ENCODE results near the gene TUSC2. TPM values are rescaled to one million over a fixed set of nuclear protein-coding genes. Genes with fewer than 3 reads are reported as not detected.

Gene TUSC2
- total and polyA plus RNA-seq, 2 donors = 4.5 to 48.5 TPM

DNA sequence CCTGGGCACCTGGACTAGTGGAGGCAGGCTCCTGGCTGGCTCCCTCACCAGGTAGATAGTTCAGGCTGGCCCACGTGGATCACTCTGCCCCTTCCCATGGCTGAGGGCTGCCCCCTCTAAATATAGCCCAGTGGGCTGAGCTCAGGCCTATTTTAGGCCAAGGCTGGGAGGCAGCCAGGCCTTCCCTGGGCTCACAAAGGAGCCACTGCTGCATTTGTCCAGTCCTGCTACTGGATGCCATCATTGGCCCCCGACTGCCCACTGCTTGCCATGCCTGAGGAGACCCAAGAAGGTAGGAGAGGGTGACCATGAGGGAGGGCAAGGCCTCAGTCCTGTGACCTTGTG is 49.2 kb downstream of the TUSC2 start, which contains the start of gene LSMEM2:
Gene LSMEM2, plus strand, starts transcription at position 208 of the 345 bp plus-strand sequence. Its CDS starts 27 bp downstream, at position 235.
- no peak for DNase-seq (ENCODE audit: extremely low spot score)
- 41% methylated on average over 2 of the region's 2 CpGs for whole genome bisulfite sequencing

DNA sequence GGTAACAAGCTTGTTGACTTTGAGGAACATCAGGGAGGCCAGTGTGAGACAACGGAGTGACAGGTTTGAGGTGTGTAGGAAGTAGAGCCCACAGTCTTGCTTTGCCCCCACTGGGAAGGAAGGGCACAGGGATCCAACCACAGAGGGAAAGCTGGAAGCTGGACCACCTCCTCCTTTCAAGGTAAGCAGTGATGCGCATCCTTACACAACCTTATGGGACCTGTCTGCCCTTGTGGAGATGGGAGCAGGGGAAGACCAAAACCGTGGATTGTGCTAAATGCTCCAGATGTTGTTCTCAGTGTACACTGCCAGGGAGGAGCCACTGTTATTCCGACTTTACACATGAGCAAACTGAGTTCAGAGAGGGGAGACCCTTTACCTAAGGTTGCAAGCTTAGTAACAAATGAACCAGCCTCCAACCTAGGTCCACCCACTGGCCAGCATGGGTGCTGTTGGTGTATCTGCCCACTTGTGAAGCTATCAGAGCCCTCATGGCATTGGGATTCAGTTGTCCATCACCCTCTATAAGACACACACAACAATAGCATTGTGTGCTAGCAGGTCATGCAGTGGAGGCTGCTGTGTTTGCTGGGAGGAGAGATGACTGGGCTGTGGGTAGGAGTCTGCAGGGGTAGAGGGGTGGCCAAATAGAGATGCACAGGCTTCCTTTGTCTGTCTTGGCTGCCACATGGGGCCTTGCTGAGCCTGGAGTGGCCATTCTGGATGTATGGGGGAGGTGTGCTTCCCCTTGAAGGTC is 49.7 kb downstream of the TUSC2 start:
- DNase-seq (ENCODE audit: extremely low spot score) = no peak
- Histone ChIP-seq H3K4me1 (ENCODE audit: insufficient read depth) (no peaks in the 10 kb centered on the region), H3K27ac (ENCODE audit: low read depth) (no peak overlapping the region), H3K36me3 (ENCODE audit: insufficient read depth) (no peaks in the 10 kb centered on the region), H3K4me3 (ENCODE audit: low read depth, low read length) (no peak overlapping the region)
- WGBS = 72% methylated on average over 4 of the region's 4 CpGs

More for the DNA sequence above, 49.2 kb downstream of the TUSC2 start, which contains the start of gene LSMEM2:
- Histone ChIP-seq H3K36me3 (ENCODE audit: insufficient read depth) (no peaks in the 10 kb centered on the region), H3K27ac (ENCODE audit: low read depth) (no peak within 1 kb of the TSS), H3K4me1 (ENCODE audit: insufficient read depth) (no peaks in the 10 kb centered on the region), H3K4me3 (ENCODE audit: low read depth, low read length) (no peak within 1 kb of the TSS)

DNA sequence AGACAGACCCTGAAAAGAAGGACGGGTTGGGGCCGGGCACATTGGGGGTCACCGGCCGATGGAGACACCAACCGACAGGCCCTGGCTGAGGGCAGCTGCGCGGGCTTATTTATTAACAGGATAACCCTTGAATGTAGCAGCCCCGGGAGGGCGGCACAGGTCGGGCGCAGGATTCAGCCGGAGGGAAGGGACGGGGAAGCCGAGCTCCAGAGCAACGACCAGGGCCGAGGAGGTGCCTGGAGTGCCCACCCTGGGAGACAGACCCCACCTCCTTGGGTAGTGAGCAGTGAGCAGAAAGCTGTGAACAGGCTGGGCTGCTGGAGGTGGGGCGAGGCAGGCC is 51.3 kb downstream of the TUSC2 start:
- whole genome bisulfite sequencing = 83% methylated on average over 17 of the region's 17 CpGs
- Histone ChIP-seq H3K4me3 (ENCODE audit: low read depth, low read length) (no peak overlapping the region), H3K4me1 (ENCODE audit: insufficient read depth) (no peaks in the 10 kb centered on the region), H3K27ac (ENCODE audit: low read depth) (no peak overlapping the region), H3K36me3 (ENCODE audit: insufficient read depth) (no peaks in the 10 kb centered on the region)
- DNase-seq (ENCODE audit: extremely low spot score) = no peak

DNA sequence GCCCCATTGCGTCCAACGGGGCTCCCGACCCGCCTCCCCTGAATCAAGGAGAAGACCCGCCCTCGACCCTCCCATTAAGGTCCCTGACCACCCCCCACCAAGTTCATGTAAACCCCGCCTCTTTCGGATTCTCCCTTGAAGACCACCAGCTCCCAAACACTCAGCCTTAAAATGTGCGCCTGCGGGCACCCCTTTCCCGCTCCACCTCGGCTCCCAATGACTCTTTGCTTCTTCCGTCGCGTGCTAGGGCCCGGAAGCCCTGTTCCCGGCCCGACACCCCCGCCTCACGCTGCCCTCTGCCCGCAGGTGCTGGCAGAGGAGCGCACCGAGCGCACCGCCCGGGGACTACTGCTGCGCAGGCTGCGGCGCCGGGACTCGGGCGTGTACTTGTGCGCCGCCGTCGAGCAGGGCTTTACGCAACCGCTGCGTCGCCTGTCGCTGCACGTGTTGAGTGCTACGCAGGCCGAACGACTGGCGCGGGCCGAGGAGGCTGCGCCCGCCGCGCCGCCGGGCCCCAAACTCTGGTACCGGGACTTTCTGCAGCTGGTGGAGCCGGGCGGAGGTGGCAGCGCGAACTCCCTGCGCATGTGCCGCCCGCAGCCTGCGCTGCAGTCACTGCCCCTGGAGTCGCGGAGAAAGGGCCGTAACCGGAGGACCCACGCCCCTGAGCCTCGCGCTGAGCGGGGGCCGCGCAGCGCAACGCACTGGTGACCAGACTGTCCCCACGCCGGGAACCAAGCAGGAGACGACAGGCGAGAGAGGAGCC is 51.8 kb downstream of the TUSC2 start:
- Histone ChIP-seq H3K36me3 (ENCODE audit: insufficient read depth) (no peaks in the 10 kb centered on the region), H3K4me1 (ENCODE audit: insufficient read depth) (no peaks in the 10 kb centered on the region), H3K27ac (ENCODE audit: low read depth) (no peak overlapping the region), H3K4me3 (ENCODE audit: low read depth, low read length) (no peak overlapping the region)
- WGBS = 57% methylated on average over 79 of the region's 79 CpGs
- DNase-seq (ENCODE audit: extremely low spot score) = no peak

DNA sequence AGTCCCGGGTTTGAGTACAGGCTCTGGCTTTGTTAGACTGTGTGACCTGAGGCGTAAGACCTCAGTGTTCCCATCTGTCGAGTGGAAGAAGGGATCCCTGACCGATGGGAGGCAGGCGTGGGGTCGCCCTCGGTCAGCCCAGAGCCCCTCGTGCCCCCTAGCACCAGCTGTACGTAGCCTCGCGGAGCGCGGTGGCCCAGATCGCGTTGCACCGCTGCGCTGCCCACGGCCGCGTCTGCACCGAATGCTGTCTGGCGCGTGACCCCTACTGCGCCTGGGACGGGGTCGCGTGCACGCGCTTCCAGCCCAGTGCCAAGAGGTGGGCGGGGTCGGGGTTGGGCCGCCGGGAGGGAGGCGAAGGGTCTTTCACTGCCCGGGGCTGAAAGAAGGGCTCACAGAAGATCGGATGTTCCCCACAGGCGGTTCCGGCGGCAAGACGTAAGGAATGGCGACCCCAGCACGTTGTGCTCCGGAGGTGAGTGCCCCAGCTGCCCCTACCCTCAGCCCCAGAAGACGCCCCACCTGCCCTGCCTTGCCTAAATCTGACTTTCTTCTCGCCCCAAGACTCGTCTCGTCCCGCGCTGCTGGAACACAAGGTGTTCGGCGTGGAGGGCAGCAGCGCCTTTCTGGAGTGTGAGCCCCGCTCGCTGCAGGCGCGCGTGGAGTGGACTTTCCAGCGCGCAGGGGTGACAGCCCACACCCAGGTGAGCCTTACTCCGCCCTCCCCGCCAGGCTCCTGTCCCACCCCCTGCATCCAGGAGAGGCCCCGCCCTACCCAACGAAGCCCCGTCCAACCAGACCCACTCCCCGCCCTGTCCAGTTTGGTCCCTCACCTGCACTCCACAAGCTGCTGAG is 52.7 kb downstream of the TUSC2 start:
- Histone ChIP-seq H3K36me3 (ENCODE audit: insufficient read depth) (no peaks in the 10 kb centered on the region), H3K27ac (ENCODE audit: low read depth) (no peak overlapping the region), H3K4me3 (ENCODE audit: low read depth, low read length) (no peak overlapping the region), H3K4me1 (ENCODE audit: insufficient read depth) (no peaks in the 10 kb centered on the region)
- DNase-seq (ENCODE audit: extremely low spot score) = no peak
- 51% methylated on average over 65 of the region's 65 CpGs for WGBS

Other genes starting within 250 kb of the TUSC2 start
- 325 TPM for gene RBM5, start 239.3 kb downstream of the TUSC2 start, total RNA-seq
- gene RBM5, start 239.3 kb downstream of the TUSC2 start, polyA plus RNA-seq = 88.7 TPM
- 10.8 TPM for gene SEMA3F, start 172.9 kb downstream of the TUSC2 start, total RNA-seq
- gene SEMA3F, start 172.9 kb downstream of the TUSC2 start, polyA plus RNA-seq = 35.1 TPM
- not detected for gene GNAT1, start 136.6 kb downstream of the TUSC2 start, total RNA-seq
- not detected for gene GNAT1, start 136.6 kb downstream of the TUSC2 start, polyA plus RNA-seq
- gene SLC38A3, start 123.0 kb downstream of the TUSC2 start, total RNA-seq = 0.63 TPM
- gene SLC38A3, start 123.0 kb downstream of the TUSC2 start, polyA plus RNA-seq = 0.14 TPM
- gene GNAI2, start 92.0 kb downstream of the TUSC2 start, total RNA-seq = 96.3 TPM
- gene GNAI2, start 92.0 kb downstream of the TUSC2 start, polyA plus RNA-seq = 263 TPM
- gene SEMA3B, start 59.1 kb downstream of the TUSC2 start, total RNA-seq = 63.4 TPM
- gene SEMA3B, start 59.1 kb downstream of the TUSC2 start, polyA plus RNA-seq = 35.5 TPM
- gene LSMEM2, start 49.1 kb downstream of the TUSC2 start, total RNA-seq = 0.79 TPM
- gene LSMEM2, start 49.1 kb downstream of the TUSC2 start, polyA plus RNA-seq = 0.39 TPM
- gene IFRD2, start 35.8 kb downstream of the TUSC2 start, total RNA-seq = 19.5 TPM
- gene IFRD2, start 35.8 kb downstream of the TUSC2 start, polyA plus RNA-seq = 52.9 TPM
- 2.9 TPM for gene HYAL3, start 28.8 kb downstream of the TUSC2 start, total RNA-seq
- 3.0 TPM for gene HYAL3, start 28.8 kb downstream of the TUSC2 start, polyA plus RNA-seq
- gene NAA80, start 28.8 kb downstream of the TUSC2 start, total RNA-seq = 2.3 TPM
- gene NAA80, start 28.8 kb downstream of the TUSC2 start, polyA plus RNA-seq = 12.0 TPM
- 2.5 TPM for gene HYAL1, start 24.6 kb downstream of the TUSC2 start, total RNA-seq
- gene HYAL1, start 24.6 kb downstream of the TUSC2 start, polyA plus RNA-seq = 7.0 TPM
- gene HYAL2, start 5.5 kb downstream of the TUSC2 start, total RNA-seq = 44.0 TPM
- 121 TPM for gene HYAL2, start 5.5 kb downstream of the TUSC2 start, polyA plus RNA-seq
- gene RASSF1, start 12.6 kb upstream of the TUSC2 start, total RNA-seq = 25.4 TPM
- 41.5 TPM for gene RASSF1, start 12.6 kb upstream of the TUSC2 start, polyA plus RNA-seq
- 1.2 TPM for gene ZMYND10, start 17.5 kb upstream of the TUSC2 start, total RNA-seq
- gene ZMYND10, start 17.5 kb upstream of the TUSC2 start, polyA plus RNA-seq = 0.62 TPM
- gene NPRL2, start 22.6 kb upstream of the TUSC2 start, total RNA-seq = 17.3 TPM
- gene NPRL2, start 22.6 kb upstream of the TUSC2 start, polyA plus RNA-seq = 17.0 TPM
- 8.6 TPM for gene CYB561D2, start 22.6 kb upstream of the TUSC2 start, total RNA-seq
- 19.2 TPM for gene CYB561D2, start 22.6 kb upstream of the TUSC2 start, polyA plus RNA-seq
- gene TMEM115, start 31.3 kb upstream of the TUSC2 start, total RNA-seq = 16.2 TPM
- gene TMEM115, start 31.3 kb upstream of the TUSC2 start, polyA plus RNA-seq = 49.8 TPM
- 1.4 TPM for gene CACNA2D2, start 175.4 kb upstream of the TUSC2 start, total RNA-seq
- gene CACNA2D2, start 175.4 kb upstream of the TUSC2 start, polyA plus RNA-seq = 1.3 TPM
- gene C3orf18, start 239.5 kb upstream of the TUSC2 start, total RNA-seq = 9.3 TPM
- gene C3orf18, start 239.5 kb upstream of the TUSC2 start, polyA plus RNA-seq = 21.6 TPM
- gene HEMK1, start 241.3 kb upstream of the TUSC2 start, total RNA-seq = 15.0 TPM
- 17.6 TPM for gene HEMK1, start 241.3 kb upstream of the TUSC2 start, polyA plus RNA-seq

All from urinary bladder (tissue), 4 donors.